Subcutaneous adipose tissue (tissue), 4 donors: ENCODE data around the gene LIPC. TPM values are rescaled to one million over a fixed set of nuclear protein-coding genes. Genes with fewer than 3 reads are reported as not detected.

Source experiments
- total RNA-seq, 4 donors: library from RNA; depleted of rRNA; stranded (reverse); fragments of >200 nt; gene quantifications; one replicate each; pipeline ENCODE4 v1.1.0, GENCODE V29; 2016
- TF ChIP-seq, protein P1 (sequence below): fragments of 450-650 bp; IDR thresholded peaks from one replicate; pipeline ENCODE4 v1.5.1; 2016; ENCODE audit warnings: low read depth, mild to moderate bottlenecking, control low read depth, antibody characterized with exemption, moderate library complexity

LIPC gene
- total RNA-seq, 4 donors from 2014 or later = 0.44 to 0.51 TPM; not detected in 2

DNA sequence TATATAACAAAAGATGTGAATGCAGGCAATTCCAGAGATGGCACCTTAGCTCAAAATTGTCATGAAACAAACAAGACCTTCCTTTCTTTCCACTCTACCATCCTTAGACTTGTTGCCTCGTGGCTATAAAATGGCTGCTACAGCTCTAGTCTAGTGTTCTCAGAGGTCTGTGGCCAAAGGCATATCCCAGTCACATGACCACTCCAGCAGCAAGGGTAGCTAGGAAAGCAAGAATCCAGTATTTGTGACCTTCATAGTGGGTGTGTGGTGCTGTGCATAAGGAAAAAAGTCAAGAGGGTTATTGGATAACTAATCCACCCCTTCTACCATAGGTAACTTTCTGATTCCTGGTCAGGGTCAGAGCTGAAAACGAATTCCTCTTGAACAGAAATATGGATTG, 27.1 kb upstream of the LIPC start:
- TF ChIP-seq, protein P1, sequence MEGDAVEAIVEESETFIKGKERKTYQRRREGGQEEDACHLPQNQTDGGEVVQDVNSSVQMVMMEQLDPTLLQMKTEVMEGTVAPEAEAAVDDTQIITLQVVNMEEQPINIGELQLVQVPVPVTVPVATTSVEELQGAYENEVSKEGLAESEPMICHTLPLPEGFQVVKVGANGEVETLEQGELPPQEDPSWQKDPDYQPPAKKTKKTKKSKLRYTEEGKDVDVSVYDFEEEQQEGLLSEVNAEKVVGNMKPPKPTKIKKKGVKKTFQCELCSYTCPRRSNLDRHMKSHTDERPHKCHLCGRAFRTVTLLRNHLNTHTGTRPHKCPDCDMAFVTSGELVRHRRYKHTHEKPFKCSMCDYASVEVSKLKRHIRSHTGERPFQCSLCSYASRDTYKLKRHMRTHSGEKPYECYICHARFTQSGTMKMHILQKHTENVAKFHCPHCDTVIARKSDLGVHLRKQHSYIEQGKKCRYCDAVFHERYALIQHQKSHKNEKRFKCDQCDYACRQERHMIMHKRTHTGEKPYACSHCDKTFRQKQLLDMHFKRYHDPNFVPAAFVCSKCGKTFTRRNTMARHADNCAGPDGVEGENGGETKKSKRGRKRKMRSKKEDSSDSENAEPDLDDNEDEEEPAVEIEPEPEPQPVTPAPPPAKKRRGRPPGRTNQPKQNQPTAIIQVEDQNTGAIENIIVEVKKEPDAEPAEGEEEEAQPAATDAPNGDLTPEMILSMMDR = no peak

DNA sequence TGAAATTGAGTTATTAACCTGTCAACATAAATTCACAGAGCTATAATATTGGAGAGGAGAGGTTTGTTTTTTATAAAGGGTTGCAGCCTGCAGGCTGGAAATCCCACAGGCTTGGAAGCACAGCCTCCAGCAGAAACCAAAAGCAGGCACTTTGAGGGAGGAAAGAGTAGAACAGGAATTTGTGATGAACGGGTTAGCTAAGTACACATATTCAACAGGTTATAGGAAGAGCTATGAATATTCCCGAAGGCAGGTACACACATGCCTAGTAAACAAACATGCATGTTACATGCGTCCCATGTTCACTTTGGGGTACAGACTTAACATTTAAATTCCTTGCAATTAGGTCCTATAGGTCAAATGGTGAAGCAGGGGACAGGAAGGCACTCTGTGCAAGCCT, 25.9 kb upstream of the LIPC start:
- TF ChIP-seq, protein P1 = no peak

DNA sequence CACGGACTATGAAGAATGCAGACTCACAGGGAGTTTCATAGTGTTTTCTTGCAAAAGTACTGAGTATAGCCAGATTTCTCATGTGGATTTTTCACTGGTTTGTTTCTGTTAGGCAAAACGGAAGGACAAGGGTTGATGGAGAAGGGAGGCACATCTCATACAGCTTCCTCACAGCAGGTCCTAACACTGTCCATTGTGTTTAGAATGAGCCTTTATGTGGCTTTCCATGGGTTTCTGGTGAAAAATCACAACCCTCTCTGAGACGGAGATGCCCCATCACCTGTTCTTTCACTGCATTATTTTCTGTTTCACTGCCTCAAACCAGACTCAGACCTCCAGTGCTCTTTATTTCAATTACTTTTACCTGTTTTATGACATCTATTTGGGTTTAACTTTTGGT, 25.0 kb upstream of the LIPC start:
- TF ChIP-seq, protein P1 = no peak

DNA sequence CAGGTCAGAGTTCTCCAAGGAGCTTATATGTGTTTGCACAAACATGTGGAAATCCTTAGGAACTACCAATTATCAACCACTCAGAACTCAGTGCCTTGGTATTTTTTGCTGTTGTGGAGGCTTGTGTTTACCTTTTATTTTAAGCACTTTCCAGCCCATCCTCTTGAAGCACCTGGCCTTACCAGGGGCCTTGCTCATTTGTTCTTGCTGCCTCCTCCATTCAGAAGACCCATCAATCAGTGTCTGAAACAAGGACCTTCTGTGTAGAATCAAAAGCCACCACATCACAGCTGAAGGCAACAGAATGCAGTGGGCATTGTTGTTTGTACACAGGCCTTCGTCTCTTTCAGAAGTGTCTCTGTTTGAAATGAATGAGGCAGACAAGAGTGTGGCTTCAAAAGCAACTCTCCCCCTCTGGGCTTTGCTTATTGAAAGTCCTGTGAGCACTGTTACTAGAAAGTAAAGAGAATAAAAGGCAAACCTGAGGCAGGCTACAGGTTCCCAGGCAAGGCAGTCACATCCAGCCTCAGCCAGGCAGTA, 24.5 kb upstream of the LIPC start:
- TF ChIP-seq, protein P1 = no peak

DNA sequence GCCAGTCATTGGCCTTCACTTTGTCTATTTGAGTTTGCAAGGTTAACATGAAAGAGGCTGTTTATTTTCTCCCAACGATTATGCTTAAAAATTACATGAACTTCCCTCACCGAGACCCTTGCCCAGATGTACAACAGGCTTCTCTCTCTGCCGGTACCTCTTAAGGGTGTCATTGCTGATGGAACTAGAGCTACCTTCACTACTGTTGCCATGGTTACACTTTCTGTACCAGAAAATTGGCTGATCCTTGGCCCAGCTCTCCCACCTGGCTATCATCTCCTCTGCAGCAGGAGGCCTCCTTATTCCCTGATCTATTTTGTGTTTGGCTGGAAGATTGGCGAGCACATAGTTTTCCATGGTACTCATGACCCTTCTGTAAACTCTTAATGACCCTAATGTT, 24.0 kb upstream of the LIPC start:
- TF ChIP-seq, protein P1 = no peak

DNA sequence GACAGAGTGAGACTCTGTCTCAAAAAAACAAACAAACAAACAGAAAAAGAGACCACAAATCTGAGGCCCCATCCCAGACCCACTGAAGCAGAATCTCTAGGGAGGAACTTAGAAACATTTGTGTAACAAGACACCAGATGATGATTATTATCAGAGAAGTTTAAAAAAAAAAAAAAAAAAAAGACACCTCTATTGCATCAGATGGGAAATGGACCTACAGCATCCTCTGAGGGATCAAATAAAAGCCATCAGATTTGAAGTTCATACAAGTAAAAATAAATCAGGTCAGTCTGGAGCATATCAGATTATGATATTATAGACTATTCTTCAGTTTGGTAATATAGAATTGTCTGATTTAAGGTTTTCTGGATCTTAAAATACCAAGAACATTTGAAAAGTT, 21.9 kb upstream of the LIPC start:
- TF ChIP-seq, protein P1 = no peak

DNA sequence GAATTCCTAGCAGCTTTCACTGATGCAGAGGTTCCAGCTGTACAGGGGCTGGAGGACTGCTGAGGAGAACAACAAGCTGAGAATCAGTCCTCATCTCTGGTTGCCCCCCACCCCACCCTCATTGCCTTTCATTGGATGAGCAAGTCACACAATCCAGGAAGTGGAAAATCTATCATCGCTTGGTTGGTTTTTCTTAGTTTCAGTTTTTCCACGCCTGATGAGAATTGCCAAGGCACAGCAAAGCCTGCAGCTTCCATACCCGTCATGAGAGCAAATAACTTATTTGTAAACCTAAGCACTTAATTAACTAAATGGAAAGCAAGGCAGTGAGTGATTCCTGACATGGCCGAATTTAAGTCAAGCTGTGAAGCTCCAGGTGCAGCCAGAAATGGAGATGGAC, 21.4 kb upstream of the LIPC start:
- TF ChIP-seq, protein P1 = no peak
